SK-N-SH treated with all-trans-retinoic acid at 6 μM for 48 hours (cell line): ENCODE measurements around the gene KIAA0513.

ENCODE experiments used
- ATAC-seq: fragments of 200-7000 bp; cut with Tn5 transposase; 3 replicates; pipeline ENCODE4 v1.9.1; 2020; ENCODE audit warnings: mild to moderate bottlenecking, moderate library complexity
- ARNTL ChIP-seq: fragments of 450-650 bp; formaldehyde crosslinking; IDR thresholded peaks from 2 replicates; pipeline ENCODE4 v1.5.0; 2020; ENCODE audit warnings: low read depth, mild to moderate bottlenecking, moderate library complexity, borderline replicate concordance
- BACH2 ChIP-seq: fragments of 250-450 bp; sonication (Bioruptor Pico); IDR thresholded peaks from 2 replicates; pipeline ENCODE4 v1.9.0; 2021; ENCODE audit warnings: mild to moderate bottlenecking, borderline replicate concordance
- CREB5 ChIP-seq: fragments of 250-450 bp; sonication (Bioruptor Pico); IDR thresholded peaks from 2 replicates; pipeline ENCODE4 v1.5.1; 2020; ENCODE audit warnings: low read depth, mild to moderate bottlenecking, moderate library complexity
- CSDC2 ChIP-seq: fragments of 250-450 bp; sonication (Bioruptor Pico); IDR thresholded peaks from 2 replicates; pipeline ENCODE4 v1.5.0; 2020; ENCODE audit warnings: mild to moderate bottlenecking, moderate library complexity
- CSRNP3 ChIP-seq: fragments of 250-450 bp; sonication (Bioruptor Pico); IDR thresholded peaks from 2 replicates; pipeline ENCODE4 v1.5.1; 2021; ENCODE audit warnings: mild to moderate bottlenecking, moderate library complexity
- ESRRG ChIP-seq: fragments of 250-450 bp; sonication (Bioruptor Pico); IDR thresholded peaks from 2 replicates; pipeline ENCODE4 v1.6.1; 2021; ENCODE audit warnings: mild to moderate bottlenecking
- GLIS3 ChIP-seq: fragments of 250-450 bp; sonication (Bioruptor Pico); IDR thresholded peaks from 2 replicates; pipeline ENCODE4 v1.5.0; 2020; ENCODE audit warnings: mild to moderate bottlenecking, moderate library complexity
- ISL1 ChIP-seq: fragments of 250-450 bp; sonication (Bioruptor Pico); IDR thresholded peaks from 2 replicates; pipeline ENCODE4 v2.1.2; 2022; ENCODE audit warnings: mild to moderate bottlenecking, moderate library complexity
- PATZ1 ChIP-seq: fragments of 250-450 bp; sonication (Bioruptor Pico); IDR thresholded peaks from 2 replicates; pipeline ENCODE4 v1.8.0; 2020; ENCODE audit warnings: mild to moderate bottlenecking, moderate library complexity, borderline replicate concordance
- POU6F1 ChIP-seq: fragments of 250-450 bp; sonication (Bioruptor Pico); IDR thresholded peaks from 2 replicates; pipeline ENCODE4 v1.8.0; 2021; ENCODE audit warnings: low read depth, mild to moderate bottlenecking, moderate library complexity, borderline replicate concordance
- PPARA ChIP-seq: fragments of 250-450 bp; sonication (Bioruptor Pico); IDR thresholded peaks from 2 replicates; pipeline ENCODE4 v1.5.0; 2020; ENCODE audit warnings: mild to moderate bottlenecking, borderline replicate concordance
- RARB ChIP-seq: fragments of 250-450 bp; sonication (Bioruptor Pico); IDR thresholded peaks from 2 replicates; pipeline ENCODE4 v1.8.0; 2021; ENCODE audit warnings: mild to moderate bottlenecking, moderate library complexity
- SNAI2 ChIP-seq: fragments of 250-450 bp; sonication (Bioruptor Pico); IDR thresholded peaks from 2 replicates; pipeline ENCODE4 v1.5.0; 2020; ENCODE audit warnings: mild to moderate bottlenecking, moderate library complexity
- TCF4 ChIP-seq: fragments of 250-450 bp; sonication (Bioruptor Pico); IDR thresholded peaks from 2 replicates; pipeline ENCODE4 v1.8.0; 2021; ENCODE audit warnings: mild to moderate bottlenecking, moderate library complexity, borderline replicate concordance
- TOX ChIP-seq: fragments of 250-450 bp; sonication (Bioruptor Pico); IDR thresholded peaks from 2 replicates; pipeline ENCODE4 v1.8.0; 2021; ENCODE audit warnings: mild to moderate bottlenecking, moderate library complexity, borderline replicate concordance
- TSHZ2 ChIP-seq: fragments of 250-450 bp; sonication (Bioruptor Pico); IDR thresholded peaks from 2 replicates; pipeline ENCODE4 v1.5.0; 2020; ENCODE audit warnings: mild to moderate bottlenecking, moderate library complexity
- ZC3H10 ChIP-seq: fragments of 250-450 bp; sonication (Bioruptor Pico); IDR thresholded peaks from 2 replicates; pipeline ENCODE4 v1.5.1; 2021; ENCODE audit warnings: mild to moderate bottlenecking, moderate library complexity
- ZFP3 ChIP-seq: fragments of 250-450 bp; sonication (Bioruptor Pico); IDR thresholded peaks from 2 replicates; pipeline ENCODE4 v1.5.0; 2020; ENCODE audit warnings: mild to moderate bottlenecking, moderate library complexity
- ZNF565 ChIP-seq: fragments of 450-650 bp; formaldehyde crosslinking; conservative IDR thresholded peaks from 2 replicates; pipeline ENCODE4 v1.5.0; 2020; ENCODE audit warnings: low read depth, mild to moderate bottlenecking, moderate library complexity
- ZNF70 ChIP-seq: fragments of 450-650 bp; formaldehyde crosslinking; IDR thresholded peaks from 2 replicates; pipeline ENCODE4 v1.5.0; 2020; ENCODE audit warnings: mild to moderate bottlenecking, moderate library complexity

The KIAA0513 gene

GRCh38 chr16:84993926-84994325 lies 33.7 kb upstream of the KIAA0513 start:
- TF ChIP-seq TCF4 (CRISPR knock-in tag) (no peak), TOX (no peak), RARB (CRISPR knock-in tag) (no peak), ZC3H10 (CRISPR knock-in tag) (no peak), ISL1 (CRISPR knock-in tag) (no peak), GLIS3 (CRISPR knock-in tag) (no peak), SNAI2 (CRISPR knock-in tag) (no peak), PATZ1 (no peak), ARNTL (no peak), ZNF70 (no peak), PPARA (CRISPR knock-in tag) (no peak), CREB5 (no peak), BACH2 (no peak), ZNF565 (CRISPR knock-in tag) (no peak), ESRRG (CRISPR knock-in tag) (no peak), ZFP3 (CRISPR knock-in tag) (no peak), POU6F1 (CRISPR knock-in tag) (no peak), TSHZ2 (CRISPR knock-in tag) (no peak)

GRCh38 chr16:84995663-84996062 lies 31.9 kb upstream of the KIAA0513 start:
- TF ChIP-seq CSRNP3 (CRISPR knock-in tag), result no peak
- no peak for TF ChIP-seq ZNF565 (CRISPR knock-in tag)
- no peak for TF ChIP-seq ISL1 (CRISPR knock-in tag)
- no peak for TF ChIP-seq CSDC2
- no peak for TF ChIP-seq TOX
- TF ChIP-seq CREB5, result no peak
- TF ChIP-seq SNAI2 (CRISPR knock-in tag), result no peak
- no peak for TF ChIP-seq ZNF70
- TF ChIP-seq TSHZ2 (CRISPR knock-in tag), result no peak
- TF ChIP-seq TCF4 (CRISPR knock-in tag), result no peak
- no peak for TF ChIP-seq GLIS3 (CRISPR knock-in tag)
- no peak for TF ChIP-seq POU6F1 (CRISPR knock-in tag)
- no peak for TF ChIP-seq PATZ1
- no peak for ATAC-seq

More at GRCh38 chr16:84993926-84994325, 33.7 kb upstream of the KIAA0513 start:
- no peak for ATAC-seq
